Spinal cord (tissue), 10 donors: ENCODE measurements around the gene WWC2. TPM values are rescaled to one million over a fixed set of nuclear protein-coding genes. Genes with fewer than 3 reads are reported as not detected.
"Not testable (repeated sequence)": the region's sequence is repeated elsewhere in the genome, so short reads cannot be mapped to it uniquely, and the experiment has no call there.

Source experiments
- DNase-seq, 6 donors: peaks; one replicate each; pipeline versions ENCODE4 v3.0.0 to v3.0.0-alpha.2; 2013 to 2015; ENCODE audit warnings: low spot score in 6 of 6, low read depth in 4 of 6
- H3K27ac ChIP-seq: one replicate; pipeline ENCODE4 v1.5.1; 2013; ENCODE audit warnings: low read depth, low read length, control low read depth
- H3K27me3 ChIP-seq: one replicate; pipeline ENCODE4 v1.6.1; 2013; ENCODE audit warnings: low read length; ENCODE audit not compliant: control insufficient read depth, insufficient read depth
- H3K36me3 ChIP-seq: one replicate; pipeline ENCODE4 v1.6.1; 2013; ENCODE audit warnings: low read length; ENCODE audit not compliant: control insufficient read depth, insufficient read depth
- H3K4me1 ChIP-seq: one replicate; pipeline ENCODE4 v1.6.1; 2013; ENCODE audit warnings: low read length; ENCODE audit not compliant: control insufficient read depth, insufficient read depth
- H3K4me3 ChIP-seq: one replicate; pipeline ENCODE4 v1.5.1; 2013; ENCODE audit warnings: low read depth, low read length, control low read depth
- H3K9me3 ChIP-seq: one replicate; pipeline ENCODE4 v1.6.1; 2013; ENCODE audit warnings: low read length; ENCODE audit not compliant: control insufficient read depth, insufficient read depth
- WGBS: methylation state at CpG from one replicate; pipeline ENCODE4 v1.1.5; 2013; ENCODE audit warnings: missing lambda C conversion rate; ENCODE audit not compliant: insufficient coverage; 5-methylcytosine and 5-hydroxymethylcytosine counted together
- polyA plus RNA-seq, 2 donors: library from polyadenylated mRNA; unstranded; fragments of 120-200 nt; gene quantifications; one replicate each; pipeline ENCODE4 v1.2.1, GENCODE V29; 2013; ENCODE audit not compliant: insufficient read length in 2 of 2
- total RNA-seq, 2 donors: library from RNA; depleted of rRNA in 1 of 2; stranded (reverse); fragments of 120-200 nt in 1 of 2; fragments of >200 nt in 1 of 2; gene quantifications; one replicate each; pipeline versions ENCODE4 v1.2.3 to v1.2.4, GENCODE V29; 2013 to 2014
- donor health status: healthy.

WWC2 gene
- total and polyA plus RNA-seq, 4 donors, result 19.0 to 33.4 (median 25.9) TPM

- no CpG with 5 or more reads among the region's 3 CpGs for WGBS
- H3K27me3 ChIP-seq, result no peaks in the 10 kb centered on the region
- DNase-seq, result peak in 1 of 6 donors; percentile 41
- no peaks in the 10 kb centered on the region for H3K36me3 ChIP-seq
- H3K4me3 ChIP-seq, result no peak overlapping the region
- H3K27ac ChIP-seq, result no peak overlapping the region
- no peaks in the 10 kb centered on the region for H3K9me3 ChIP-seq
- H3K4me1 ChIP-seq, result no peaks in the 10 kb centered on the region
Observed at GRCh38 chr4:183118585-183118984, 19.5 kb downstream of the WWC2 start.

- H3K27ac ChIP-seq, H3K27me3 ChIP-seq, DNase-seq, H3K4me3 ChIP-seq, H3K9me3 ChIP-seq, H3K4me1 ChIP-seq, H3K36me3 ChIP-seq: not testable (repeated sequence)
- 97% methylated on average over 6 of the region's 12 CpGs for WGBS
Observed at GRCh38 chr4:183121660-183122059, 22.6 kb downstream of the WWC2 start.

DNA sequence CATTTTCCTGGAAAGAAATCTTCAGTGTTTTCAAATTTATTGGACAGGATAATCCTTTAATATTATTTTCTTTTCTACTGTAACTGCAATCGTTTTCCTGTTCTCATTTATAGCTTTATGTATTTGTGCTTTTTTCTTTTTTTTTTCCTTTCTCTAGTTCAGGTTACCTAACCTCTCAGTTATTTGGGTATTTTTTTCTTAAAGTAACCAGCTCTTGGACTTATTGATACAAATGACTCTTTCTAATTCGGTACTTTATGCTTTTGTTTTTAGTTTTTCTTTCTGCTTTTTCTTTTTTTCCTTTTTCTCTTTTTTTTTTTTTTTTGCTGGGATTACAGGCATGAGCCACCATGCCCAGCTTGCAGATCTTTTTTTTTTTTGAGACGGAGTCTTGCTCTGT lies 25.2 kb downstream of the WWC2 start:
- H3K9me3 ChIP-seq, result no peaks in the 10 kb centered on the region
- no peak overlapping the region for H3K4me3 ChIP-seq
- H3K4me1 ChIP-seq, result no peaks in the 10 kb centered on the region
- H3K27ac ChIP-seq, result no peak overlapping the region
- H3K27me3 ChIP-seq, result no peaks in the 10 kb centered on the region
- H3K36me3 ChIP-seq, result no peaks in the 10 kb centered on the region
- WGBS, result no CpG with 5 or more reads among the region's 3 CpGs
- no peak for DNase-seq

DNA sequence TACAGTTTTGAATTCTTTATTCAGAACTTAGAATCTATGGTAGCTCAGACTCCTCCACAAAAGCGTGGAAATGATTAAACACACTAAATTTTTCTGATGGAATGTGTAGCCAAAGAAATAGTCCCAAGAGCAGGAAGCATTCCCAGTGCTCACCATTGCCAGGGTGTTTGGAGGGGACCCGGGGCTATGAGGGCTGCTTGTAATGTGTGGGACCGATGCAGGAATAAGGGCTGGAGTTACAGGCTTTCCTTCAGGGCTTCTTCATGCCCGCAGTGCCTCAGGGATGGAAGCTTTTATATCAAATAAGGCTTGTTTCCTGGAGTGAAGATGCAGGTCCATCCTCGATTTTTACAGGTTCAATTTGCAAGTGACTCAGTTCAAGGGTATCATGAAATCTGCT lies 25.8 kb downstream of the WWC2 start:
- whole genome bisulfite sequencing, result 93% methylated on average over 3 of the region's 5 CpGs
- Histone ChIP-seq H3K36me3 (no peaks in the 10 kb centered on the region), H3K9me3 (no peaks in the 10 kb centered on the region)

DNA sequence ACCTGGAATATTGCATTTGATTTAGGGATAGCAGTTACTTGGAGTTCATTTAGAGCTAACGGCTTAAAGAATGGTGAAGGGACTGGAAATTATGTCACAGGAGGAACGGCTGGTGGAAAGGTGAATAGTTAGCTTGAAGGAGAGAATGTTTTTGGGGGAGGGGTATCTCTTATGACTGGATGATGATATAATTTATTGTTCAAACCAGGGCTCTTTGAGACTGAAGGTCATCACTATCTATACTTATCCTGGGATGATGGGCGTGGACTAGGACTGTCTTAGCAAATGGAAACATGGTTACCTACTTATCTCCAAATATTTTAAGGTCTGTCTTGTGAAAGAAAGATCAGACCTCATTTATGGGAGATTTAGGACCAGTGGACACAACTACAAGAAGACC lies 30.1 kb downstream of the WWC2 start:
- no peak for DNase-seq
- 100% methylated on average over 2 of the region's 3 CpGs for WGBS
- no peaks in the 10 kb centered on the region for H3K4me1 ChIP-seq

More for the DNA sequence above, 25.8 kb downstream of the WWC2 start:
- DNase-seq, result no peak
- H3K4me1 ChIP-seq, result no peaks in the 10 kb centered on the region
- no peaks in the 10 kb centered on the region for H3K27me3 ChIP-seq
- H3K4me3 ChIP-seq, result no peak overlapping the region
- no peak overlapping the region for H3K27ac ChIP-seq

DNA sequence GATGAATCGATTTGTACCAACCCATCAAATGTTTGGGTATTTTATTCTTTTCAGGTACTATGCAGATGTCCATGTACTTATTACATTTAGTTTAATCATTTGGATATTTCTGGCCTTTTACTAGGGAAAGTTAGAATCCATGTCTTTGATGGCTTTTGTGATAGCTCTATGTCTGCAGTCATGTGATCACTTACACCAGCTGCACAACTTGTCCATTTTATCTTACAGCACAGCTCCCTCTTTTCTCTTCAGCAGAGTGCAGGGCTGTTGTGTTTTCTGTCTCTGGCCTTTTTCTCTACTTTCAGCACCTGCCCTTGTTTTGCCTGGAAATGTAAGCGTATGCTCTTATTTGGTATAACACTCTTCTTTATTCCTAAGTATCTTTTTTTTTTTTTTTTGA lies 30.6 kb downstream of the WWC2 start:
- no peak overlapping the region for H3K4me3 ChIP-seq
- H3K36me3 ChIP-seq, result no peaks in the 10 kb centered on the region

More for the DNA sequence above, 30.1 kb downstream of the WWC2 start:
- Histone ChIP-seq H3K27me3 (no peaks in the 10 kb centered on the region), H3K4me3 (no peak overlapping the region), H3K27ac (no peak overlapping the region), H3K36me3 (no peaks in the 10 kb centered on the region), H3K9me3 (no peaks in the 10 kb centered on the region)

DNA sequence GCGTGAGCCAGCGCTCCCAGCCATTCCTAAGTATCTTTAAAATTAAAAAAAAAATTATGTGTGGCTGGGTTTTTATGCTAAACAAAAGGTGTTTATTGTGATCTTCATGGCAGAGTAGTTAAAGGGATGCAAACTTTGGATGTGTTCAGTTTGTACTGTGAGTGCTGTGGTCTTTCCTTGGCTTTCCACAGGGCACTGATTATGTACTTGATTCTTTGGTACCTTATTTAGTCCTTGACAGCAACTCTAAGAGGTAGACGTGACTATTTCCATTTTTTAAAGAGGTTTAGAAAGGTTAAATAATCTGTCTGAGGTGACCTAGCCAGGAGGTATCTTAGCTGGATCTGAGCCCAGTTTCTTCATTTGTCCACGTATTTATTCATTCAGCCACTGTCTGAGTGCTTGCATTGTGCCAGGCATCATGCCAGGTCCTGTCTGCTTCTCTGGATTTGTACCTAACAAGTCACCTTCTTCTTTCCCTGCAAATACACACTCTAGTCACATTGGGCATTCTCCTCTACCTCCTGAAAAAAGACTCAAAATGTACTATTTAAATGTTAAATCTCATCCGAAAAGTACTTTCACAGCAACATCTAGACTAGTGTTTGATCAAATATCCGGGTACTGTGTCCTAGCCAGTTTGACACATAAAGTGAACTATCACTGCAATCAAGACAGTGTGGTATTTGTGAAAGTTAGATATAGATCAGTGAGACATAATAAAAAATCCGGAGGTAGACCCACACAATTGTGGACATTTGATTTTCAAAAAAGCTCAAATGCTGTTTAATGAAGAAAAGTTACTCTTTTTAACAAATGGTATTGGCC lies 31.5 kb downstream of the WWC2 start:
- H3K36me3 ChIP-seq, result no peaks in the 10 kb centered on the region
- H3K9me3 ChIP-seq, result no peaks in the 10 kb centered on the region
- DNase-seq, result peak in 2 of 6 donors; percentile 42 to 71
- H3K27me3 ChIP-seq, result no peaks in the 10 kb centered on the region
- H3K4me3 ChIP-seq, result no peak overlapping the region
- H3K4me1 ChIP-seq, result no peaks in the 10 kb centered on the region
- 55% methylated on average over 2 of the region's 7 CpGs for WGBS
- H3K27ac ChIP-seq, result no peak overlapping the region

More for the DNA sequence above, 30.6 kb downstream of the WWC2 start:
- no peaks in the 10 kb centered on the region for H3K4me1 ChIP-seq
- H3K27ac ChIP-seq, result no peak overlapping the region
- WGBS, result no CpG with 5 or more reads among the region's 2 CpGs
- DNase-seq, result no peak
- H3K9me3 ChIP-seq, result no peaks in the 10 kb centered on the region
- H3K27me3 ChIP-seq, result no peaks in the 10 kb centered on the region

GRCh38 chr4:183132081-183132480 lies 33.0 kb downstream of the WWC2 start:
- no peaks in the 10 kb centered on the region for H3K36me3 ChIP-seq
- no peak overlapping the region for H3K4me3 ChIP-seq
- H3K9me3 ChIP-seq, result no peaks in the 10 kb centered on the region
- H3K27me3 ChIP-seq, result no peaks in the 10 kb centered on the region
- DNase-seq, result peak in 1 of 6 donors; percentile 22
- no peaks in the 10 kb centered on the region for H3K4me1 ChIP-seq
- no CpG with 5 or more reads among the region's 2 CpGs for WGBS
- no peak overlapping the region for H3K27ac ChIP-seq

DNA sequence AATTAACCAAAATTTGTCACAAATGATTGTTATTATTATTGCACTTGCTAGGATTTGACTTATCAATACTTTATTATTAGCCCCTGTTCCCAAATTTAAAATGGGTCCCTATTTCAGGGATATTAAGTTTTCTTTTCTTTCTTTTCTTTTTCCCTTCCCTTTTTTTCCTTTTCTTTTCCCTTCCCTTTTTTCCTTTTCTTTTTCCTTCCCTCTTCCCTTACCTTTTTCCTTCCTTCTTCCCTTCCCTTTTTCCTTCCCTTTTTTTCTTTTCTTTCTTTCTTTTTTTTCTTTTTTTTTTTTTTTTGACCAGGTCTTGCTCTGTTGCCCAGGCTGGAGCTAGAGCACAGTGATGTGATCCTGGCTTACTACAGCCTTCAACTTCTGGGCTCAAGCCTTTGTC lies 33.8 kb downstream of the WWC2 start:
- H3K9me3 ChIP-seq, result no peaks in the 10 kb centered on the region

GRCh38 chr4:183136855-183137254 lies 37.8 kb downstream of the WWC2 start:
- no peaks in the 10 kb centered on the region for H3K27me3 ChIP-seq
- no peaks in the 10 kb centered on the region for H3K9me3 ChIP-seq
- H3K27ac ChIP-seq, result no peak overlapping the region
- no peaks in the 10 kb centered on the region for H3K4me1 ChIP-seq
- WGBS, result no CpG with 5 or more reads among the region's 3 CpGs
- no peak overlapping the region for H3K4me3 ChIP-seq
- H3K36me3 ChIP-seq, result no peaks in the 10 kb centered on the region
- no peak for DNase-seq

More for the DNA sequence above, 33.8 kb downstream of the WWC2 start:
- no peaks in the 10 kb centered on the region for H3K27me3 ChIP-seq
- DNase-seq, result no peak
- H3K4me3 ChIP-seq, result no peak overlapping the region
- no peaks in the 10 kb centered on the region for H3K4me1 ChIP-seq
- no peak overlapping the region for H3K27ac ChIP-seq
- no peaks in the 10 kb centered on the region for H3K36me3 ChIP-seq
